Ishikawa (cell line): ENCODE results near the gene BMPER.

Experiments used
- CEBPB ChIP-seq: IDR thresholded peaks from 2 replicates; pipeline ENCODE4 v1.6.1; 2012
- CREB1 ChIP-seq: IDR thresholded peaks from 2 replicates; pipeline ENCODE4 v1.6.1; 2012; ENCODE audit warnings: low read depth
- EGR1 ChIP-seq: IDR thresholded peaks from 2 replicates; pipeline ENCODE4 v1.6.1; 2012
- EP300 ChIP-seq: IDR thresholded peaks from 2 replicates; pipeline ENCODE4 v1.6.1; 2012; ENCODE audit warnings: borderline replicate concordance
- FOXM1 ChIP-seq: IDR thresholded peaks from 2 replicates; pipeline ENCODE4 v1.6.1; 2012; ENCODE audit warnings: low read depth, borderline replicate concordance
- NFIC ChIP-seq: IDR thresholded peaks from 2 replicates; pipeline ENCODE4 v1.6.1; 2012
- RAD21 ChIP-seq: IDR thresholded peaks from 2 replicates; pipeline ENCODE4 v1.6.1; 2012; ENCODE audit warnings: low read depth
- TAF1 ChIP-seq: IDR thresholded peaks from 2 replicates; pipeline ENCODE4 v1.6.1; 2012; ENCODE audit warnings: low read depth, mild to moderate bottlenecking
- TCF12 ChIP-seq: IDR thresholded peaks from 2 replicates; pipeline ENCODE4 v1.6.1; 2012; ENCODE audit warnings: low read depth
- TEAD4 ChIP-seq: IDR thresholded peaks from 2 replicates; pipeline ENCODE4 v1.6.1; 2012
- USF1 ChIP-seq: IDR thresholded peaks from 2 replicates; pipeline ENCODE4 v1.6.1; 2012
- YY1 ChIP-seq: IDR thresholded peaks from 2 replicates; pipeline ENCODE4 v1.6.1; 2012; ENCODE audit warnings: low read depth
- ZBTB7A ChIP-seq: IDR thresholded peaks from 2 replicates; pipeline ENCODE4 v1.6.1; 2012; ENCODE audit warnings: low read depth
- TF ChIP-seq, protein P1 (sequence below): IDR thresholded peaks from 2 replicates; pipeline ENCODE4 v1.6.1; 2012; ENCODE audit warnings: low read depth, mild to moderate bottlenecking
- TF ChIP-seq, protein P2 (sequence below): IDR thresholded peaks from 2 replicates; pipeline ENCODE4 v1.6.1; 2012

The BMPER gene

GRCh38 chr7:33868166-33868565 is 37.2 kb upstream of the BMPER start:
- TF ChIP-seq TEAD4 (no peak), RAD21 (no peak), CREB1 (no peak), TAF1 (no peak), CEBPB (no peak), EP300 (no peak)
- TF ChIP-seq, protein P1, sequence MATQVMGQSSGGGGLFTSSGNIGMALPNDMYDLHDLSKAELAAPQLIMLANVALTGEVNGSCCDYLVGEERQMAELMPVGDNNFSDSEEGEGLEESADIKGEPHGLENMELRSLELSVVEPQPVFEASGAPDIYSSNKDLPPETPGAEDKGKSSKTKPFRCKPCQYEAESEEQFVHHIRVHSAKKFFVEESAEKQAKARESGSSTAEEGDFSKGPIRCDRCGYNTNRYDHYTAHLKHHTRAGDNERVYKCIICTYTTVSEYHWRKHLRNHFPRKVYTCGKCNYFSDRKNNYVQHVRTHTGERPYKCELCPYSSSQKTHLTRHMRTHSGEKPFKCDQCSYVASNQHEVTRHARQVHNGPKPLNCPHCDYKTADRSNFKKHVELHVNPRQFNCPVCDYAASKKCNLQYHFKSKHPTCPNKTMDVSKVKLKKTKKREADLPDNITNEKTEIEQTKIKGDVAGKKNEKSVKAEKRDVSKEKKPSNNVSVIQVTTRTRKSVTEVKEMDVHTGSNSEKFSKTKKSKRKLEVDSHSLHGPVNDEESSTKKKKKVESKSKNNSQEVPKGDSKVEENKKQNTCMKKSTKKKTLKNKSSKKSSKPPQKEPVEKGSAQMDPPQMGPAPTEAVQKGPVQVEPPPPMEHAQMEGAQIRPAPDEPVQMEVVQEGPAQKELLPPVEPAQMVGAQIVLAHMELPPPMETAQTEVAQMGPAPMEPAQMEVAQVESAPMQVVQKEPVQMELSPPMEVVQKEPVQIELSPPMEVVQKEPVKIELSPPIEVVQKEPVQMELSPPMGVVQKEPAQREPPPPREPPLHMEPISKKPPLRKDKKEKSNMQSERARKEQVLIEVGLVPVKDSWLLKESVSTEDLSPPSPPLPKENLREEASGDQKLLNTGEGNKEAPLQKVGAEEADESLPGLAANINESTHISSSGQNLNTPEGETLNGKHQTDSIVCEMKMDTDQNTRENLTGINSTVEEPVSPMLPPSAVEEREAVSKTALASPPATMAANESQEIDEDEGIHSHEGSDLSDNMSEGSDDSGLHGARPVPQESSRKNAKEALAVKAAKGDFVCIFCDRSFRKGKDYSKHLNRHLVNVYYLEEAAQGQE = no peak
- TF ChIP-seq, protein P2, sequence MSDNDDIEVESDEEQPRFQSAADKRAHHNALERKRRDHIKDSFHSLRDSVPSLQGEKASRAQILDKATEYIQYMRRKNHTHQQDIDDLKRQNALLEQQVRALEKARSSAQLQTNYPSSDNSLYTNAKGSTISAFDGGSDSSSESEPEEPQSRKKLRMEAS = no peak

DNA sequence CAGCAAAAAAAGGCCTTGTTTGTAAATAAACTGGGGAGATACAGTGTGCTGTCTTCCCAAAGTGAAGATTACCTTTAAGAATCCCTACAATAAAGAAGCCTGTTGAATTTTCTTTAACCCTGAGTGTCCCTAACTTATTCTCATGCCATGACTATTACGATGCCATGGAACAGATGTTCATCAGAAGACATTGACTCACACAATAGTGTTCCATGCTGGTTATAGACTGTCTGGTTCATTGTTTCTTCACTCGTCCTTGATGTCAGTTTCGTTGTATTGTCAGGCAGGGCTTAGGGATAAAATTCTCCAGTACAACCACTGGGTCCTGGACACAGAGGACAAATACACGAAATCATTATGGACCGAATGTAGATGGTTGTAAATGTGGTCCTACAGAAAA is 36.2 kb upstream of the BMPER start:
- TF ChIP-seq RAD21 = no peak
- TF ChIP-seq CEBPB = no peak
- TF ChIP-seq USF1 = no peak
- TF ChIP-seq CREB1 = no peak
- TF ChIP-seq FOXM1 = no peak

DNA sequence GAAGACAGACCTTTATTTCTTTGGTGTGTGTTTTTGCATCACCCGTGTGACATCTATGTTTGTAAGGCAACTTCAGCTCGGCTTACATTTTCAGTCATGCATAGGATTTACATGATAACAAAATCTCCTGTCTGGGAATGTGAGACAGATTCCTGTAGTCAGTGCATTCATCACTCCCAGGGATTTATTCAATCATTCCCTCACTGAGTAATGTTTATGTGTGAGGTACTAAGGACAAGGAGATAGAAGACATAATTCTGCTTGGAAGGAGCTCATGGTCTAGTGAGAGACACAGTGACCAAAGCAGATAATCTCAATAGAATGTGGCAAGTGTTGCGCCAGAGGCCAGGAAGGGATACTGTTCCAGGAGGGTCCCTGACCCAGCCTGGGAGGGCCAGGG is 35.2 kb upstream of the BMPER start:
- TF ChIP-seq CREB1 (no peak), NFIC (no peak), CEBPB (no peak), ZBTB7A (no peak), EP300 (no peak), TEAD4 (no peak), FOXM1 (no peak), EGR1 (no peak), RAD21 (no peak), TCF12 (no peak), TAF1 (no peak), USF1 (no peak), YY1 (no peak)
- TF ChIP-seq, protein P2 = no peak
- TF ChIP-seq, protein P1 = no peak

DNA sequence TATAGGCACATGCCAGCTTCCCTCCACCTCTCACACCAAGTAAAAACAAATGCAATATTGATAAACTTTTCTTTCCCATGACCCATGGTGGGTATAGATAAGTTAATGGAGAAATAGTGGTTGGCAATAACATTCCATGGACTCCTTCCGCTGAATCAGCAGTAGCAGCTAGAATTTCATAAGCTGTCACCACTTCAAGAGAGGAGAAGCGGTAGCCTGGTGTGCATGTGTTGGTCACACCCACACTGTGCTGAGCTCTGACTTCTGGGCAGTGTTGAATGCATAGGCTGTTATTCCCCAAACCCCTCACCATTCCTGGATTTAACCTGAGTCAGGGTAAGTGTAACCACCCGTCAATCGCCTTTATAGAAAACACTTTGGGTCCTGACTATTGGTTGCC is 32.5 kb upstream of the BMPER start:
- no peak for TF ChIP-seq TEAD4
- no peak for TF ChIP-seq NFIC
- TF ChIP-seq, protein P1 = no peak
- no peak for TF ChIP-seq TAF1
- no peak for TF ChIP-seq RAD21
- TF ChIP-seq USF1 = no peak
- no peak for TF ChIP-seq EP300

- TF ChIP-seq NFIC (no peak), EP300 (no peak), TAF1 (no peak), FOXM1 (no peak), CREB1 (no peak), CEBPB (no peak), RAD21 (no peak), YY1 (no peak), TCF12 (no peak), TEAD4 (no peak)
- TF ChIP-seq, protein P2 = no peak
- TF ChIP-seq, protein P1 = no peak
These were observed 31.8 kb upstream of the BMPER start for GRCh38 chr7:33873518-33873917.
